BJ (cell line): ENCODE data around the gene TBXAS1. TPM values are rescaled to one million over a fixed set of nuclear protein-coding genes. Genes with fewer than 3 reads are reported as not detected.

Experiments used
- CTCF ChIA-PET: fragments of 350-600 bp; formaldehyde crosslinking; extraction: SDS; loops from one replicate; lab custom pipeline; 2021; ENCODE audit warnings: antibody characterized with exemption, inconsistent platforms; lab: Yijun Ruan, JAX
- POLR2A ChIA-PET: fragments of 300-600 bp; sonication (Branson Sonifier 250); formaldehyde crosslinking; extraction: SDS; loops from one replicate; lab custom pipeline; 2021; ENCODE audit warnings: antibody characterized with exemption; lab: Charles Lee
- DNase-seq: peaks from one replicate; pipeline ENCODE4 v3.0.0-alpha.2; 2011; ENCODE audit warnings: low read depth
- H3K27me3 ChIP-seq: 2 replicates; pipeline ENCODE4 v1.6.0; 2011; ENCODE audit warnings: low read length; ENCODE audit not compliant: control insufficient read depth, insufficient read depth
- H3K36me3 ChIP-seq: 2 replicates; pipeline ENCODE4 v1.5.1; 2011; ENCODE audit warnings: low read length; ENCODE audit not compliant: control insufficient read depth, insufficient read depth
- H3K4me3 ChIP-seq: 2 replicates; pipeline ENCODE4 v1.5.1; 2011; ENCODE audit warnings: low read depth, mild to moderate bottlenecking, control low read depth, low read length
- CTCF ChIP-seq: IDR thresholded peaks from 2 replicates; pipeline ENCODE4 v1.5.1; 2011; ENCODE audit warnings: low read depth, mild to moderate bottlenecking, control low read depth, inconsistent platforms, low read length, moderate library complexity; ENCODE audit not compliant: insufficient read depth
- polyA plus RNA-seq: library from polyadenylated mRNA; depleted of rRNA; stranded (reverse); fragments of >200 nt; gene quantifications from 2 replicates; pipeline ENCODE4 v1.2.3, GENCODE V29; 2011

The TBXAS1 gene
- polyA plus RNA-seq, 1 experiment = 0.16 TPM

- CTCF ChIA-PET = interaction anchor here (1.0 kb wide), 1 partner anchor 89 kb away, joined by 4 read pairs; no protein-coding TSS in a partner anchor
- POLR2A ChIA-PET = no interaction called here
- TF ChIP-seq CTCF = no peak
- no peak overlapping the region for H3K4me3 ChIP-seq
- H3K27me3 ChIP-seq = no peaks in the 10 kb centered on the region; the same call in 1 of the 2 replicates
- DNase-seq = no peak
- no peaks in the 10 kb centered on the region for H3K36me3 ChIP-seq
Measured at GRCh38 chr7:139913021-139913844, 84.2 kb downstream of the TBXAS1 start.

GRCh38 chr7:139913845-139914135 lies 84.7 kb downstream of the TBXAS1 start:
- POLR2A ChIA-PET = no interaction called here
- CTCF ChIA-PET = interaction anchor here (0.6 kb wide), 1 partner anchor 280 kb away, joined by 3 read pairs; no protein-coding TSS in a partner anchor
- no peak for DNase-seq
- no peaks in the 10 kb centered on the region for H3K36me3 ChIP-seq
- H3K4me3 ChIP-seq = no peak overlapping the region
- TF ChIP-seq CTCF = no peak
- H3K27me3 ChIP-seq = no peaks in the 10 kb centered on the region; the same call in 1 of the 2 replicates

GRCh38 chr7:139914306-139915267 lies 85.5 kb downstream of the TBXAS1 start:
- no peak for DNase-seq
- POLR2A ChIA-PET = interaction anchor here (0.6 kb wide), 1 partner anchor 570 kb away, joined by 25 read pairs; no protein-coding TSS in a partner anchor
- TF ChIP-seq CTCF = no peak
- no peak overlapping the region for H3K4me3 ChIP-seq
- CTCF ChIA-PET = interaction anchor here (0.6 kb wide), 1 partner anchor 281 kb away, joined by 3 read pairs; no protein-coding TSS in a partner anchor
- peaks cover 1% of the 10 kb centered on the region; the same call in 1 of the 2 replicates for H3K27me3 ChIP-seq
- no peaks in the 10 kb centered on the region for H3K36me3 ChIP-seq

GRCh38 chr7:139915268-139915863 lies 86.3 kb downstream of the TBXAS1 start:
- POLR2A ChIA-PET = interaction anchor here (0.6 kb wide), 1 partner anchor 571 kb away, joined by 25 read pairs; no protein-coding TSS in a partner anchor
- no peak for DNase-seq
- no peak overlapping the region for H3K4me3 ChIP-seq
- H3K27me3 ChIP-seq = peaks cover 2% of the 10 kb centered on the region
- no peaks in the 10 kb centered on the region for H3K36me3 ChIP-seq
- no peak for TF ChIP-seq CTCF
- CTCF ChIA-PET = interaction anchor here (1.1 kb wide), 1 partner anchor 138 kb away, joined by 3 read pairs; no protein-coding TSS in a partner anchor
